Fibroblast of the aortic adventitia (primary cell): ENCODE results near the gene ATP5F1A. TPM values are rescaled to one million over a fixed set of nuclear protein-coding genes. Genes with fewer than 3 reads are reported as not detected.

Experiments
- DNase-seq: peaks from one replicate; pipeline ENCODE4 v3.0.0-alpha.2; 2010; ENCODE audit warnings: low read depth
- H3K4me3 ChIP-seq: 2 replicates; pipeline ENCODE4 v1.5.1; 2011; ENCODE audit warnings: low read depth, mild to moderate bottlenecking, control low read depth, low read length, moderate library complexity
- total RNA-seq: library from RNA; depleted of rRNA; stranded (reverse); fragments of >200 nt; gene quantifications from 2 replicates; pipeline ENCODE4 v1.2.3, GENCODE V29; 2012; ENCODE audit warnings: low replicate concordance
- TF ChIP-seq, protein P1 (sequence below): IDR thresholded peaks from 2 replicates; pipeline ENCODE4 v1.5.1; 2011; ENCODE audit warnings: mild to moderate bottlenecking, low read length, control low read depth, inconsistent platforms; ENCODE audit not compliant: insufficient read depth

The ATP5F1A gene
- total RNA-seq, 1 donor = 609 TPM

DNA sequence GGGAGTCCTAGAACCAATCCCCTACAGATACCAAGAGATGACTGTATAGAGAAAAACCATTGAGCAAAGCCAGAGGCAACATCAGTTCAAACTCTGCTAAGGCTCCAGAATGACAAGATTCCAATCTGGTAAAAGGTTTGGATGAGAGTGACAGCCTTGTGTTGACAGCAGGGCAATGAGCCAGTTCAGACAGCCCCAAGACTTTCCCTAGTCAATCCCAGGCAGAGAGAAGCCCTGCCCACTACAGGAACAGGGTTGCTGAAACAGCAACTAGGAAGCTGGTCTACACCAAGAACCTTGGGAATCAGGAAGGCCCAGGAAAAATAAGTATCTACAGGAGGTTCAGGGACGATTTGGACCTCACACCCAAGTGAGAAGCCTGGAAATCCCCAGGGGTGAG lies 29.3 kb downstream of the ATP5F1A start:
- no peak overlapping the region for H3K4me3 ChIP-seq
- DNase-seq = no peak
- TF ChIP-seq, protein P1, sequence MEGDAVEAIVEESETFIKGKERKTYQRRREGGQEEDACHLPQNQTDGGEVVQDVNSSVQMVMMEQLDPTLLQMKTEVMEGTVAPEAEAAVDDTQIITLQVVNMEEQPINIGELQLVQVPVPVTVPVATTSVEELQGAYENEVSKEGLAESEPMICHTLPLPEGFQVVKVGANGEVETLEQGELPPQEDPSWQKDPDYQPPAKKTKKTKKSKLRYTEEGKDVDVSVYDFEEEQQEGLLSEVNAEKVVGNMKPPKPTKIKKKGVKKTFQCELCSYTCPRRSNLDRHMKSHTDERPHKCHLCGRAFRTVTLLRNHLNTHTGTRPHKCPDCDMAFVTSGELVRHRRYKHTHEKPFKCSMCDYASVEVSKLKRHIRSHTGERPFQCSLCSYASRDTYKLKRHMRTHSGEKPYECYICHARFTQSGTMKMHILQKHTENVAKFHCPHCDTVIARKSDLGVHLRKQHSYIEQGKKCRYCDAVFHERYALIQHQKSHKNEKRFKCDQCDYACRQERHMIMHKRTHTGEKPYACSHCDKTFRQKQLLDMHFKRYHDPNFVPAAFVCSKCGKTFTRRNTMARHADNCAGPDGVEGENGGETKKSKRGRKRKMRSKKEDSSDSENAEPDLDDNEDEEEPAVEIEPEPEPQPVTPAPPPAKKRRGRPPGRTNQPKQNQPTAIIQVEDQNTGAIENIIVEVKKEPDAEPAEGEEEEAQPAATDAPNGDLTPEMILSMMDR = no peak

DNA sequence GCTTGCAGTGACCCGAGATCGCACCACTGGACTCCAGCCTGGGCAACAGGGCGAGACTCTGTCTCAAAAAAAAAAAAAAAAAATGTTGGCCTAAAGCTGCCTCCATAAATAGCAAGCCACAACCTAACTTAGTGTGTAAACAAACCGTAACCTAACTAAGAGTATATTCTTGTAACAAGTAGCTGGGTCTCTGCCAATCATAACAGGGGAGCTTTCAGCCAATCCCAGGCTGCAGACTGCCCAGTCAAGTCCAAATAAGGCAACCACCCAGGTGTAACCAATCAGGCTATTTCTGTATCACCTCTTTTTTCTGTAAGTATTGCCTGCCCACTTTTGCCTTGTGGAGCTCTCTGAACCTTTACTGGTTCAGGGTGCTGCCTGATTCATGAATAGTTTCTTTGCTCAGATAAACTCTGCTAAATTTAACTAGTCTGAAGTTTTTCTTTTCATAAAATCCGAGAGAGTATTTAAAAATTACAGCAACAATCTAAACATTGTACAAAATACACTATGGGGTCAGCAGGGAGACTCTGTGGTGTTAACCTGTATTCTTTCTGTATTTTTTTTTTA lies 30.6 kb downstream of the ATP5F1A start:
- TF ChIP-seq, protein P1 = no peak
- DNase-seq = no peak
- H3K4me3 ChIP-seq = no peak overlapping the region

DNA sequence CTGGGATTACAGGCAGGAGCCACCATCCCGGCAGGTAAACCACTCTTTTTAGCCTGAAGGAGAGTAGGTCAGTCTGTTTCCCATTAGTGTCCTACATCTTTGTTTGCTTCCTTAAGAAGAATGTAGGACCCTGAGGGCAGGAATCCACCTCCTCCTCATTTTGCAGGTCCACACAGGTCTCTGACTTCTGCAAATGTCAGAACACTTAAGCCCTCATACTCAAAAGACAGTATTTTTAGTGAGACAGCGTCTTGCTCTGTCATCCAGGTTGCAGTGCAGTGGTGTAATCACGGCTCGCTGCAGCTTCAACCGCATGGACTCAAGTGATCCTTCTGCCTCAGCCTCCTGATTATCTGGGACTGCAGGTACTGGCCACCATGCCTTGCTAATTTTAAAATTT lies 35.3 kb downstream of the ATP5F1A start:
- DNase-seq = no peak
- no peak overlapping the region for H3K4me3 ChIP-seq
- TF ChIP-seq, protein P1 = no peak

DNA sequence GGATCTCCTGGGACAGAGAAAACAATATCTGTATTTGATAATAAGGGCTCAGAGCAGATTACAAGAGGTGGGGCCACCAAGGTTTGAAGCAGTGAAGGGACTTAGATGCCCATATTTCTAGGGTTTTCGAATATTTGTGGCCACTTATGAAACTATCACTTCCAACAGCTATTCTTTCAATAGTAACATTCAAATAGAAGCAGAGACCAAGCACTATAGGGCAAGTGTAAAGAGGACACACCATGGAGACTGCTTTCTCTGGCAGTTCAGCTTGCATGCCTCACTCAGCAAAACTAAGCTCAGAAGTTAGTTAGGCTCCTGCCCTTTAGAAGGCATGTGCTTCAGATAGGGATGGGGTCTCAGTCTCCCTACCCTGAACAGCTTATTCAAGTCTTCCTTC lies 36.3 kb downstream of the ATP5F1A start:
- DNase-seq = no peak
- no peak overlapping the region for H3K4me3 ChIP-seq
- TF ChIP-seq, protein P1 = no peak

DNA sequence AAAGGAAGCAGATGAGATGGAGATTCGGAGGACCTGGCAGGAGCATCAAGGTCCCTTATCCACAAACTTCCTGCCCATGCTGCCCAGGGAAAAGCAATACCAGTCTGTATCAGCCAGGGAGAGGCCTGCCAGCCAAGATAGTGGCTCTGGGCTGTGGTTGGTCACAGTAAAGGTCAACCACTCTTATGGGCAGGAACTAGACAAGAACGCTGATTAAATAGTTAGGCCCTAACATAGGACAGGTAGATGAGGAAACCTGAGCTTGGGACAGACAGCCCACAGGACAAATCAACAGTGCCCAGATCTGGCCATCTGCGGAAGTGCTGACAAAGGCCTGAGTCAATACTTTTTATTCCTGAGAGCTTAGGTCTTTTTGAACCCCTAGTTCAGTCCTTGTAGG lies 36.7 kb downstream of the ATP5F1A start:
- no peak overlapping the region for H3K4me3 ChIP-seq
- no peak for DNase-seq
- TF ChIP-seq, protein P1 = no peak

DNA sequence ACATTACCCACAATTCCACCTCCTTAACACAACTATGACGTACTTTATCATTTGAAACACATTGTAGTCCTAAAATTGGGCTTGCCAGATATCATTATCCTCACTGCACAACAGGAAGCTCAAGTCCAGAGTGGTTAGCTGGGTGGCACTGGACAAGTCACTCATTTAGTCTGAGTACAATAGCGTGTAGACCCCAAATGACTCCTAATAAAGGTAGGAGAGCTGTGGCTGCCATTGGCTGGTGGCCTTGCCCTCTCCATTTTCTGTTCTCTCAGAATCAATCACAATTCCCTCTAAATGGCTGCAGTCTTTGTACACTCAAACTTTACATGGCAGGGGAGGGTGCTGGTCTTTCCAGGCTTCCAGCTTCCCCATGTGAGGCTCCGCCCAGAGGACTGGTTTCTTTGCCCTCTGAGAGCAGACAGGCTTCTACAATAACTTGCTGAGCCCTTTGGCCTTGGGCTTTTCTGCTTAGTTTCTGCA lies 37.7 kb downstream of the ATP5F1A start:
- TF ChIP-seq, protein P1 = no peak
- DNase-seq = no peak
- no peak overlapping the region for H3K4me3 ChIP-seq

DNA sequence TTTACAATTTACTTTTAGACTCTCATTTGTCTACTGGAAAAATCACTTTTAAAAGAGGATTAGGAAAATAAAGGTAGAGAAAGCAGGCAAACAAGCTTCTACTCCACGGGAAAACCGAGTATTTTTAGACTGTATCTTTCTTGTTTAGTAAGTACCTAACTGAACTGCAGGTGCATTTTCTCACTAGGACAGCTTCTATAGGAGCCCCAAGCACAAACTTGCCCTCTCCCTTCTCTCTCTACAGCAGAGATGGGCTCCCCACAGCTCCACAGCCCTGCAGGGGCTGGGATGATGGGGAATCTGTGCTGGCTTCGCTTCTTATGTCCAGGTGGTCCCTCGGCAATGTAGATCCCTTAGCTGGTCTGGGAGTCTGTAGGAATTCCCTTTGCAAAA lies 42.3 kb downstream of the ATP5F1A start:
- no peak overlapping the region for H3K4me3 ChIP-seq
- TF ChIP-seq, protein P1 = no peak
- DNase-seq = no peak
